NCI-H1436 treated with DMSO at 0.1 percent for 48 hours (cell line): ENCODE measurements around the gene PRDM11.

ENCODE experiments used
- DNase-seq: peaks from one replicate; lab custom pipeline; 2025; lab: John Stamatoyannopoulos, UW

The PRDM11 gene

GRCh38 chr11:45212566-45213315 is 66.3 kb downstream of the PRDM11 start:
- no peak for DNase-seq

GRCh38 chr11:45213316-45213665 is 66.9 kb downstream of the PRDM11 start:
- no peak for DNase-seq

DNA sequence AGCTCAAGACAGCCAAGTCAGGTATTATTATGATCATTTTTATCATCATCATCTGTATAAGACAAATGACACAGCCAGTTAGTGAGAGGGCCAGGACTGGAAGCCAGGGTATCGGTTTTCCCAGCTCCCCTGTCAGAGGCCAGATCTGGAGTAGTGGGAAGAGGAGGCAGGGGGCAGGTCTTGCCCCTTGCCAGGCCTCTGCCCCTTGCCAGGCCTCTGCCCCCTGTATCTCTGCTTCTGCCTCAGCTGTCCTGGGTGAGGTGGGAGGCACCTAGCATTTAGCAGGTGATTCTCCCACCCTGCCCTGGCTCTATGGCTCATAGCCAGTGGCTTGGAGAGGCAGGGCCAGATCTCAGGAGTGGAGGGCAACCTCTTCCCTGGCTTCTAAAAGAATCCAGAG is 67.3 kb downstream of the PRDM11 start:
- DNase-seq: no peak

DNA sequence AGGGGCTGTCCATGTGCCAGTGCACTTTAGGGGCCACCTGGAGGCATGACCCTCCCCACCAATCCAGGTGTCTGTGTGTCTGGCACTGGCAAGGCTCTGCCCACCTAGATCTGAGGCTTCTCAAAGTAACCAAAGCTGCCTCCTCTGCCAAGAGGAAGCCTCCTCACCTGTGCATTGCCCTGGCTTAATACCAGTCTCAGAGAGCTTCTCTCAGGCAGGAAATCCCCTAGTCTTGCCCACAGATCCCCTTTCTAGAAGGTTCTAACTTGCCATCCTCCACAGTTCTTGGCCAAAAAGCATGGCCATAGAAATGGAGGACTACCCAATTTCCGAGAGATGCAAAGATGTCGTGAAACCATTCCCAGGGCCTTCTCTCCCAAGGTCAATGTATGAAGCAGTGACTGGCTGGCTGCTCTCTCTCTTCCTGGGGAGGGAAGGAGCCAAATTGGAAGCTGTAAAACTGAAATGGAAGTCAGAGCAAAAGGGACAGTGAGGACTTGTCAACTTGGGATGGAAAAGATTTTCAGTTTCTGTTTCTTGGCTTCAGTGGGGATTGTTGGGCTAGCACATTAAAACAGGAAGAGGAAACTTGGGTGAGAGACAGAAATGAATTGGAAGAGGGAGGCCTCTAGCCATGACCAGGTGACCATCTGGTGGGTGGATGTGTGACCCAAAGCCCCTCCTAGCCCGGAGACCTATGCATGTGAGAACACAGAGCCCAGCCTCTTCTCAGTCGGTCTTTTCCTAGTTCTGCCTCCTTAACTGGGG is 68.8 kb downstream of the PRDM11 start:
- no peak for DNase-seq

DNA sequence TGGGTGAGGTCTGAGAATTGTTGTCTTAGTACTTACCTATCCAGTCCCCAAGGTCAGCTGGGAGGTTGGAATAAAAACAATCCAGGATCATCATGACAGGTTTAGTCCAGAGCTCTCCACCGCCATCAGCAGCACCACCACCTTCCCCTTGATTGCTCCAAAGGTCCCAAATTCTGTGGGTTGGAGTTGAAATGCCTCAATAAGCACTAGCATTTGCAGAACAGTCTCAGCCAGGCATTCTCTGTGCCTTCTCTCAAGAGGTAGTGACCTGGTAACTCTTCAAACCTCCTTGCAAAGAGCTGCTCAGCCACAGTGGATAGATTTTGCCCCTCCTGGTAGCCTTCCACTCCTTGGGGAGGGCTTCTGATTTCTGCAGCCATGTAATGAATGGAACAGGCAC is 69.6 kb downstream of the PRDM11 start:
- no peak for DNase-seq

- no peak for DNase-seq
These were observed 70.5 kb downstream of the PRDM11 start for GRCh38 chr11:45216901-45217300.

DNA sequence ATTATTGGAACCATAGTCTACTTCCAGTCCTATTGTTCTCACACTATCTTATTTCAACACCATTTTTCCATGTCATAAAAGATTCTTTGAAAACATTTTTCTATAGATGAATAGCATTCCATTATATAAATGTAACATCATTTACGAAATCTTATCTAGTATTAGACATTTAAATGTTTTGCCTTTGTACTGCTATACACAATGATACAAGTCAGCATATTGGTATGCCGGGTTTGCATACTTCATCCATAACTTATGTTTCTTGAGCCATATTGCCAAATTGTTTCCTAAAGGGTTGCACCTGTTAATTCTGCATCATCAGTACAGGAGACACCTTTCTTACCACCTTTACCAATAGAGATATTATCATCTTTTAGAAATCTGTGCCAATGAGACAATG is 71.6 kb downstream of the PRDM11 start:
- DNase-seq: no peak

DNA sequence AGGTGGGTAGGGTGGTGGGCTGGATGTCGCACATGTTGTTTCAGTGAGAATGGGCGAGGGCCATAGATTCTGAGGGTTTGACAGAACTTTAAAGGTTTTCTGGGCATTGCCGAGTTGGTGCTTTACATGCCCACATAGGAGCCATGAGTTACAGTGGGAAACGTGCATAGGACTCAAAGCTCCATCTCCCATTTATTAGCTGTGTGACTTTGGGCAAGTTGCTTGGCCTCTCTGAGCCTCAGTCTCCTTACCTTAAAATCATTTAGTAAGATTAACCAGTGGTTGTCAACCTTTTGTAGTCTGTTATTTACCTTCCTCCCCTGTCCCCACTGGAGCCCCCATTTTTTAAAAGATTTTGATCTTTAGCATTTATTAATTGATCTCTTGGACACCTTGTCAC is 72.3 kb downstream of the PRDM11 start:
- no peak for DNase-seq

DNA sequence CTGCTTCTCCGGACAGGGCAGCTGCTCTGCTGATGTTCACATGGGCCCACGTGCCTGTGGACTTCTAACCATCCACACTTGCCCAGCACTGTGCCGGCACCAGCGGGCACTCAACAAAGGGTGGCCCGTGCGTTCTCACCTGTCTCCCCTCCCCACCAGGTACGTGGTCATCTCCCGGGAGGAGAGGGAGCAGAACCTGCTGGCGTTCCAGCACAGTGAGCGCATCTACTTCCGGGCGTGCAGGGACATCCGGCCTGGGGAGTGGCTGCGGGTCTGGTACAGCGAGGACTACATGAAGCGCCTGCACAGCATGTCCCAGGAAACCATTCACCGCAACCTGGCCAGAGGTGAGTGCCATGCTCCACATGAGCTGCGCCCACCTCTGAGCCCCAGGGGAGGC is 73.0 kb downstream of the PRDM11 start:
- DNase-seq: no peak

DNA sequence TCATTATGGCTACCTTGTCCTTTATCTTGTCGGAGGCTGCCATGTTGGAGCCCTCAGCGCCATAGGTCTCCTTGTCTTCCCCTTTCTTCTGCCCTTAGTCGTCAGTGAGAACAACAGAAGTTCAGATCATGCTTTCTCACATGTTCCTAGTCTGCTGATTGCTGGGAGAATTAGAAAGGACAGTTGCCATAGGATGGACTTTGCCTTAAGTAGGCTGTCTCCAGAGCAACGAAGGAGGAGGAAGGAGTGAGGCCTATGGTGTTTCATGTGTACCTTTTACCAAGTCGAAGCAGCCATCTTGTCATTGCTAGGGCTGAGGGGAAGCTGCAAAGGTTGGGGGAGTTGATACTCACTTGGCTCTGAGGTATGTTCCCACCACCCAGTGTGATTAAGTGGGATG is 77.1 kb downstream of the PRDM11 start:
- no peak for DNase-seq

- no peak for DNase-seq
These were observed 78.3 kb downstream of the PRDM11 start for GRCh38 chr11:45224766-45225165.

- DNase-seq: no peak
These were observed 78.8 kb downstream of the PRDM11 start for GRCh38 chr11:45225277-45225676.

- DNase-seq: no peak
These were observed 79.8 kb downstream of the PRDM11 start for GRCh38 chr11:45225961-45226871.

DNA sequence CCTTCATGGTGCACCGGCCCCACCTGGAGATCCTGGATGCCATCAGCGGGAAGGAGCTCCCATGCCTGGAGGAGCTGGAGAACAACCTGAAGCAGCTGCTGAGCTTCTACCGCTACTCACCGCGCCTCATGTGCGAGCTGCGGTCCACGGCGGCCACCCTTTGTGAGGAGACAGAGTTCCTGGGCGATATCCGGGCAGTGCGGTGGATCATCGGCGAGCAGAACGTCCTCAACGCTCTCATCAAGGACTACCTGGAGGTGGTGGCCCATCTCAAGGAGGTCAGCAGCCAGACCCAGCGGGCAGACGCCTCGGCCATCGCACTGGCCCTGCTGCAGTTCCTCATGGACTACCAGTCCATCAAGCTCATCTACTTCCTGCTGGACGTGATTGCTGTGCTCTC is 80.5 kb downstream of the PRDM11 start:
- no peak for DNase-seq

DNA sequence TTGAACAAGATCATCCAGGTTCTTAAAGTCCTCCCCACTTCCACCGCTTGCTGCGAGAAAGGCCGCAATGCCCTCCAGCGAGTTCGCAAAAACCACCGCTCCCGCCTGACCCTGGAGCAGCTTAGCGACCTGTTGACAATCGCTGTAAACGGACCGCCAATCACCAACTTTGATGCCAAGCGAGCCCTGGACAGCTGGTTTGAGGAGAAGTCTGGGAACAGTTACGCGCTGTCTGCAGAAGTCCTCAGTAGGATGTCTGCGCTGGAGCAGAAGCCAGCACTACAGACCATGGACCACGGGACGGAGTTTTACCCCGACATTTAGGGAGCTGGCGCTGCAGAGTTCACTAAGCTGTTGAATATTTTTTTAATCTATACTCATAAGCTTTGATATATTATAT is 81.4 kb downstream of the PRDM11 start:
- no peak for DNase-seq

GRCh38 chr11:45229401-45230020 is 83.1 kb downstream of the PRDM11 start:
- no peak for DNase-seq

- DNase-seq: no peak
These were observed 86.1 kb downstream of the PRDM11 start for GRCh38 chr11:45232341-45233080.

GRCh38 chr11:45233121-45233803 is 86.8 kb downstream of the PRDM11 start:
- no peak for DNase-seq

DNA sequence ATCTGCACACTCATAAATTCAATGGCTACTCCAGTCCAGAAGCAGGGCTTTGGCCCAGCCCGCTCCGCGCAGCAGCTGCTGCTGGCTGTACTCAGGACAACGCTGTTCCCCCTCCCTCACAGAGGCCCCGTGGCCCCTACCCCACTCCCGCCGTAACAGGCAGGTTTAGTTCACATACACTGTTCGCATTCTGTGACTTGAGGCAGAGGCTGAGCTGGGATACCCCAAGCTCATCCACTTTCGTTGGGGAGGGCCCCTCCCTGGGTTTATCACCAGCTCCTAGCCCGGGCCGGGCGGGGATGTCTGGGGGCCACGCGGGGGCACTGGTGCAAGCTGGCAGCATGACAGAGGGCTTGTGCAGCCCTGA is 87.3 kb downstream of the PRDM11 start:
- no peak for DNase-seq

DNA sequence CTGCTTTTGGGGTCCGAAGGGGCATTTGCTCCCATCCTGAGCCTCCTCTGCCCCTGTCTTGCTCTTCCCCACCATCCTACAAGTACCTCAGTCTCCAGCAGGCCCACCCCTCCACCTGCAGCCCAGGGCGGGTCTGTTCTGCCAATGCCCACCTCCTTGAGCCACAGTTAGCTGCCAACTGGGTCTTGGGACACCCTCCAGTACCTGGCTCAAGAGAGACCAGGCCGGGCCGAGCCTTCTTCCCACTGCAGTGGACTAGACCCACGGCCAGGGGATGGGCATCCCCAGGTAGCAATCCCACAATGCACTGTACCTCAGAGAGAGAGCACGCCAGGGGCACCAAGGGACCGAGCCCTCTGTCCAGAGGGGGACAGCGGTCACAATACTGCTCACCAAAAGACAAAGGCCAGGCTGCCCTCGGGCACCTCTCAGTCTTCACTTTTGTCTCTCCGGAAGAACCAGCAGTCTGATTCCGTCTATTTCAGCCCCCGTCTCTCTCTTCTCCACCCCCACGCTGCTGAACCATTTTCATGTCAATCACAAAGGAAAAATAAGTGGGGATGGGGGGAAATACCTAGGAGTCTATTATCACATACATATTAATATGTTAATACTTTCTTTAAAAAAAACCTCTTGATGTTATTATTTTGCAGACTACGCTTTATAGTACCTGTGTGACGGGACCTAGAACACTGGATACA is 88.0 kb downstream of the PRDM11 start:
- DNase-seq: no peak
